Measurements from ENCODE around the gene RHOA.

Gene RHOA

DNA sequence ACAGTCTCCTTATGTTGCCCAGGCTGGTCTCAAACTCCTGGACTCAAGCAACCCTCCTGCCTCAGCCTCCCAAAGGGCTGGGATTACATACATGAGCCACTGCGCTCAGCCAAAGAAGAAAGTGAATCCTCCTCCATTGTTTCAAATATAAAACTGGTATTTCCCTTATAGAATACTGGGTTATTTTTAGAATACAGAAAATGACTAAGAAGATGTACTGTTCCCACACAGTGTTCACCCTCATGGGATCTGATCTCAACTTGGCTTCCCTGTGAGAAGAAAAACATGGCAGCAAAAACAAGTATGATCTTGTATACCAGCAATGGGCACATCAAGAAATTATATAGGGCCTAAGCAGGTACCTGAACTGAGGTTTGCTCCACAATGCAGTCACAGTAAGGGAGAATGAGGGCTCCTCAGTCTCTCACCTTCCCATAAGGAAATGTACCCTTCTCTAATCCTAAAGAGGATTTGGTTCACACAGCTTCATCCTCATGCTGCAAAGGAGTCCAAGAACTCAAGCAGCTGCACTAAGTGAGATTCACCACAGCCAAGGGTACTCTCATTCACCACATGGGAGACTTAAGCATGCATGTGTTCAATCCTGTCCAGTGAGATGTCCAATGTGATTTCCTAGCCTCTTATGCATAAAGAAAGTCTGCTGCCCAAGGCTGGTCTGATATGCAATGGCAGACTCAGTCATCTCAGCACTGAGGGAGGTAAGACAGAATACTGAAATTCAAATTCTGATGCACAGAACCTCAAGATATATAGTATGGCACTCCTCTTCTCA lies 97.7 kb downstream of the RHOA start:
- DNase-seq, result no peak

GRCh38 chr3:49311283-49311682 lies 100.5 kb downstream of the RHOA start:
- DNase-seq, result no peak

GRCh38 chr3:49310677-49311076 lies 101.1 kb downstream of the RHOA start:
- no peak for DNase-seq

All from KG1 (cell line).